HG03064 (cell line): ENCODE measurements around the gene FOXD4L6.
"Not testable (repeated sequence)": the region's sequence is repeated elsewhere in the genome, so short reads cannot be mapped to it uniquely, and the experiment has no call there.

ENCODE experiments used
- ATAC-seq: cut with Tn5 transposase; IDR thresholded peaks from one replicate; pipeline ENCODE4 v1.9.1; 2021; ENCODE audit warnings: low read depth; ENCODE audit not compliant: unreplicated experiment

The FOXD4L6 gene

GRCh38 chr9:41104542-41104941 lies 23.9 kb downstream of the FOXD4L6 start:
- not testable (repeated sequence) for ATAC-seq

DNA sequence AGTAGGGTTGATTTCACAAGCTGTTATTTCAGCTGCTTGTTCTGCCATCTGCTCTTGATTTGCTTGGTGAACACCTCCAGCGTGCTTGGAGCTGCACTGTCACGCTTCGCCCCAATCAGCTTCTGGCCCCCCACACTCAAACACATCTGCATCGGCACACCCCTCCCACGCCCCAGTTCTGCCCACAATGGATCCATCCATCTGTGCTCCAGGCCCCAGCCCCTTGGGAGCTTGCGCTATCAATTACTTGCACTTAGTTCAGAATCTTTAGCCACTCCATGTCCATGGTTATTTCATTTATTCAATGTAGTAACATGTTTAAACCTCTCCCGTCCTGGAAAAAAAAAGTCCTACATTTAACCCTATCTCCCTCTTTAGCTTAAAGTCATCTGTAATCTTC lies 28.0 kb downstream of the FOXD4L6 start:
- ATAC-seq: not testable (repeated sequence)

DNA sequence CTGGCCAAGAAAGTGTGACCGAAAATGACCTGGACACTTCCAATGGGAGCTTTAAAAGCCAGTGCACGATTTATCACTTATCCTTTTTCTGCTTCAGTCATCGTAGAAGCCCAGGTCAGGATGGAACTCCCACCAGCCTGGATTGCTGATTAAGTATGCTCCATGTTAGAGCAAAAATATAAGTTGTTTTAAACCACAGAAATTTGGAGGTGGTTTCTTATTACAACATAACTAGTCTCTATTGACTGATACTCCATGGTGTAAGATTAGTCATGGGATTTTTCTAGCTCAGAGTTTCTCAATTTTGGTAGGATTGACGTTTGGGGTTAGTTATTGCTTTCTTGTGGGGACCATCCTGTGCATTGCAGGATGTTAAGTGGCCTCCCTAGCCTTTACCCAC lies 29.7 kb downstream of the FOXD4L6 start:
- not testable (repeated sequence) for ATAC-seq

DNA sequence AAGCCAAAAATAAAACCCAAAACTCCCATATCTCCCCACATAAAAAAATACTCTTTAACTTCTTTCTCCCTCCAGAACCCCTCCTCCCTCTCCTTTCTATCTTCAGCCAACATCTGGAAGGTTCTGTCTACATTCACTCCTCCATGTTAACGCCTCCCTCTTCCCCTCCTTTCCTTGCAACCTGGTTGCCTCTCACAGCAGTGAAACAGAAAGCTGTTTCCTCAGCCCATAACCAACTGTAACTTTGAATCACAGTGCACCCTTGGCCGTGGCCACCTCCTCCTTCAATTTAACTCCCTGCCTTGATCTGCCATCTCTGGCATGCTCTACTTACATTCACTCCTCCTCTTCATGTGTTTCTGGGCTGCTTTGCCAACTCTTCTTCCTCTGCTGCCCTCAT lies 33.4 kb downstream of the FOXD4L6 start:
- ATAC-seq: not testable (repeated sequence)

DNA sequence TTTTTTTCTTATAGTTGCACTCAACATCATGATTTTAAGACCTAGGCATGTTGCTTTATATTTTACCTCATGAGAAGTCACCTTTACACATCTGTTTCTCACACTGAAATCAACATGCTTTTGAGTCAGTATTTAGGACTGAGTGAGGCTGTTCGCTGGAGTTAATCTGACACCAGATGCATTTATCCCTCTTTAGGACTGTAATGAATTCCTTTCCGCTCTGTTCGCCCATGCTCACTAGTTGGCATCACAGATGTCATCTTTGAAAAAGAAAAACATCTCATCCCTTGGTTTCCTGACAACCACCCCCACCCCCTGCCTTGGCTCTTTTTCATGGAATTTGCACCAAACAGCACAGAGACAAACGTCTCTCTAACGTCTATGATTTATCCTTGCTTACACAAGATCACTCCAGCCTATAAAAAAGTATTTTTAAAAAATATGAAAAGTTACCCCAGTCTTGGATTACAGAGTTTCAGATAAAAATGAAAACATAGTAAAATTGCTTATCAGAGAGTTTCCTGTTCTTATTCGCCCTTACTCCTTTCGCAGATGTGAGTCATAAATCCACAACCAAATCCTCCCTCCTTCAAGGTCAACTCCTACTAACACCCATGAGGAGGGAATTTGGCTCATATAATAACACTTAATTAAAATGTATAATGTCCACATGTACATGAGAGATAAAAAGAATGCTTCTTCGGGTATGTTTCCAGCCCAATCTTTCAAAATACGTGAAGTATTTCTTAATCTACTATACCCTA lies 34.3 kb downstream of the FOXD4L6 start:
- not testable (repeated sequence) for ATAC-seq

GRCh38 chr9:41090922-41091321 lies 37.6 kb downstream of the FOXD4L6 start:
- ATAC-seq: not testable (repeated sequence)

GRCh38 chr9:41090386-41090785 lies 38.1 kb downstream of the FOXD4L6 start:
- not testable (repeated sequence) for ATAC-seq

DNA sequence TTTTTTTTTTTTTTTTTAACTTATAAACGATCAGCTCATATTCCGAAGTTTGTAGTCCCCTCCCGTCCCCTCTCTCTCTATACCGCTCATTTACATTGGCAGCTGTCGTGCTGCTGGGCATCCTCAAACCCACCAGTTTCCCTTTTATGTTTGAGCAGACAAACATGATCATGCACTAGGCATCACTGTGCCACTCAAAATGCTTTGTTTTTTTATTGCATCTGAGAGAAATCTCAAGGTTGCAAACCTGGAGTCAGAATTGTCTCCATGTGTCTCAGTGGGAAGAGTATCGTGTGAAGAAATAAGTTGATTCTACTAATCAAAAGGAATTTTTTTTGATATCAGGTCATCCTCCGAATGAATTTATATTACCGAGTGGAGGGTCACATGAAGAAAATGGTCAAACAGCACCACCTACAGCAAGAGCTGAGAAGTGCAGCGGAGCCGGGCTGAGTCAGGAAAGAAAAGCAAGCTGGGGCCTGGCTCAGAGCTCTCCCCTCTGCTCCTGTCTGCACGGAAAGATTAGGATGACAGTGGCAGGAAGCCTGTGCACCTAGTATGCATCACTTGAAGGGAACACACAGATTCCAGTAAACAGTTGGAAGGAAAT lies 39.9 kb downstream of the FOXD4L6 start:
- ATAC-seq: not testable (repeated sequence)

DNA sequence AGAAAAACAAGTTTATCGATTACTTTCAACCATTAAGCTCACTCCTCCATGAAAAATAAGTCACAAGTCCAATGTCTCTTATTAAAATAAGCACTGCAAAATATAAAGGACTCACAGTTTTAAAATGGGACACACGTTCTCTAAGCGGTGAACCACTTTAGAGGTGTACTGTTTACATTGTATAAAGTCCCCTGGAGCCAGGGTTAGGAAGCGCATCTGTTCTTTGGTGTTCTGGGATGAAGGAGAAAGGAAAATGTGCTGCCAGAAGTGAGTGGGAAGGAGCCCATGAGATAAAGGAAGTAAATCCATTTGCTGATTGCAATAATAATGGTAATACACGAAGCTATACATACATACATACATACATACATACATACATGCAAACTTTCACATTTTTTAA lies 40.6 kb downstream of the FOXD4L6 start:
- not testable (repeated sequence) for ATAC-seq

- not testable (repeated sequence) for ATAC-seq
Observed at GRCh38 chr9:41087157-41087780, 41.2 kb downstream of the FOXD4L6 start.

DNA sequence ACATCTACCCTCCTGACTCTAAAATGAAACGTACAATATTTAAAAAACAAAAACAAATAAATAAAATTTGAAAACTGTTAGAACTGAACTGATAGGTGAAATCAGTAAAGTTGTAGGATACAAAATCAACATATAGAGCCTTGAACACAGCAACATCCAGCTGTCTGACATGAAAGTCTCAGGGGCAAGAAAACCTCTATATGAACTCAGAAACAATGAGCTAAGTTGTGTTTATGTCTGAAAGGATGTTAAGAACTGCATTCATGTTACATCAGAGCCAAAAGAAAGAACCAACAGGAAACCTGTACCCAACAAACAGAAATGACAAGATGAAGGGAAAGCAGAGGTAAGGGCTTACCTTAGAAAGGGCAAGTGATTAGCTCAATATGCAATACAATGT lies 41.8 kb downstream of the FOXD4L6 start:
- ATAC-seq: not testable (repeated sequence)

DNA sequence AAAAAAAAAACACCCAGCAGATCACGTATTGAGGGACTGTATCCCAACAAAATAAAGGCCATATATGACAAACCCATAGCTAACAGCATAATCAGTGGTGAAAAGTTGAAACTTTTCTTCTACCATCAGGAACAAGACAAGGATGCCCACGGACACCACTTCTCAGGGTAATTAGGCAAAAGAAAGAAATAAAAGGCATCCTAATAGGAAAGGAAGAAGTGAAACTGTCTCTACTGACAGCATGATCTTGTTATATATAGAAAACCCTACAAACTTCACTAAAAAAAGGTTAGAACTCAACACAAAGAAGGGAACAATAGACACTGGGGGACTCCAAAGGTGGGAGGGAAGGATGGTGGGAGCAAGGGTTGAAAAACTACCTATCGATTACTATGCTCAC lies 42.3 kb downstream of the FOXD4L6 start:
- not testable (repeated sequence) for ATAC-seq

GRCh38 chr9:41082358-41082757 lies 46.1 kb downstream of the FOXD4L6 start:
- not testable (repeated sequence) for ATAC-seq

- not testable (repeated sequence) for ATAC-seq
Observed at GRCh38 chr9:41079464-41079863, 49.0 kb downstream of the FOXD4L6 start.

DNA sequence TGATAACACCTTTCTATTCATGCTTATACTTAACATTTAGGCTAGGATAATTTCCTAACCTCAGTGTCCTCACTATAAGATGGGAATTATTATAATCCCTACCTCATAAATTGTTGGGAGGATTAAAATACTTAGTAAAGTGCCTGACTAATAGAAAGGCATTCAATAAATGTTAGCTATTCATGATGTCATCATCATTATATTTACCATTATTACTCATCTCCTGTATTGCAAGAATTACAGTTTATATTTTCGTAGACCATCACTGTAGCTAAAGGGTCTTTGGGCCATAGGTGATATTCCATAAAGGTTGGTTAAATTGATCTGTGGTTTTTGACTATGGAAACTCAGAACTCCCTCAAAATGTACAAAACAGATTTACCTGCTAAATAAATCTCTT lies 50.9 kb downstream of the FOXD4L6 start:
- not testable (repeated sequence) for ATAC-seq
